Activated CD4-positive, alpha-beta T cell treated with anti-CD3 and anti-CD28 coated beads, Interleukin-2, amount 50 U/mL, for 24 hours (primary cell): Measurements from ENCODE around the gene SIRT3.
"Not testable (repeated sequence)": the region's sequence is repeated elsewhere in the genome, so short reads cannot be mapped to it uniquely, and the experiment has no call there.

ENCODE experiments used
- DNase-seq, 2 donors: peaks; one replicate each; pipeline ENCODE4 v3.0.0-alpha.2; 2020; ENCODE audit warnings: low read depth in 1 of 2, low spot score in 1 of 2

Gene SIRT3

GRCh38 chr11:180242-180641 is 55.9 kb downstream of the SIRT3 start:
- not testable (repeated sequence) for DNase-seq
